ENCODE data around the gene CIAO2A.
"Not testable (repeated sequence)": the region's sequence is repeated elsewhere in the genome, so short reads cannot be mapped to it uniquely, and the experiment has no call there.

CIAO2A gene

GRCh38 chr15:64071931-64072765, 21.5 kb downstream of the CIAO2A start:
- peaks cover 14% of the 10 kb centered on the region for H3K36me3 Mint-ChIP-seq
- peaks cover 19% of the 10 kb centered on the region for H3K4me1 Mint-ChIP-seq
- CTCF ChIA-PET: interaction anchor here (0.9 to 1.3 kb wide), 4 partner anchors 21 to 462 kb away, joined by 4 to 5 read pairs (median 4); partner anchors contain the start of gene CIAO2A
- H3K4me3 Mint-ChIP-seq: no peak overlapping the region
- no peak overlapping the region for H3K27ac Mint-ChIP-seq
- H3K9me3 Mint-ChIP-seq: no peaks in the 10 kb centered on the region
- no peaks in the 10 kb centered on the region for H3K27me3 Mint-ChIP-seq
- DNase-seq: no peak

GRCh38 chr15:64070965-64071851, 22.4 kb downstream of the CIAO2A start:
- H3K27ac Mint-ChIP-seq: no peak overlapping the region
- no peak for DNase-seq
- peaks cover 17% of the 10 kb centered on the region for H3K4me1 Mint-ChIP-seq
- H3K27me3 Mint-ChIP-seq: no peaks in the 10 kb centered on the region
- CTCF ChIA-PET: interaction anchor here (0.7 to 5.9 kb wide), 6 partner anchors 22 to 461 kb away, joined by 3 to 114 read pairs (median 4); partner anchors contain the start of gene CIAO2A
- no peak overlapping the region for H3K4me3 Mint-ChIP-seq
- no peaks in the 10 kb centered on the region for H3K9me3 Mint-ChIP-seq
- H3K36me3 Mint-ChIP-seq: peaks cover 13% of the 10 kb centered on the region

GRCh38 chr15:64070106-64070505, 23.5 kb downstream of the CIAO2A start:
- no peak overlapping the region for H3K4me3 Mint-ChIP-seq
- H3K27ac Mint-ChIP-seq: no peak overlapping the region
- CTCF ChIA-PET: interaction anchor here (0.7 to 8.4 kb wide), 6 partner anchors 83 to 459 kb away, joined by 3 to 114 read pairs (median 20); no protein-coding TSS in a partner anchor
- no peaks in the 10 kb centered on the region for H3K9me3 Mint-ChIP-seq
- no peak for DNase-seq
- H3K36me3 Mint-ChIP-seq: peaks cover 11% of the 10 kb centered on the region
- H3K27me3 Mint-ChIP-seq: no peaks in the 10 kb centered on the region
- H3K4me1 Mint-ChIP-seq: peaks cover 15% of the 10 kb centered on the region

- H3K27me3 Mint-ChIP-seq: no peaks in the 10 kb centered on the region
- CTCF ChIA-PET: interaction anchor here (0.6 to 8.4 kb wide), 39 partner anchors 9 to 1238 kb away, joined by 3 to 114 read pairs (median 4); partner anchors contain the start of genes CIAO2A, DAPK2 and HERC1
- peaks cover 15% of the 10 kb centered on the region for H3K4me1 Mint-ChIP-seq
- no peak for DNase-seq
- no peaks in the 10 kb centered on the region for H3K9me3 Mint-ChIP-seq
- H3K27ac Mint-ChIP-seq: no peak overlapping the region
- peaks cover 9% of the 10 kb centered on the region for H3K36me3 Mint-ChIP-seq
- H3K4me3 Mint-ChIP-seq: no peak overlapping the region
These were observed 25.5 kb downstream of the CIAO2A start for GRCh38 chr15:64068133-64068532.

- Mint-ChIP-seq H3K27me3 (no peaks in the 10 kb centered on the region), H3K36me3 (peaks cover 6% of the 10 kb centered on the region), H3K4me1 (peaks cover 15% of the 10 kb centered on the region), H3K9me3 (no peaks in the 10 kb centered on the region), H3K27ac (no peak overlapping the region), H3K4me3 (no peak overlapping the region)
- peak; percentile 78 for DNase-seq
- CTCF ChIA-PET: interaction anchor here (0.6 to 8.4 kb wide), 39 partner anchors 9 to 789 kb away, joined by 3 to 114 read pairs (median 4); partner anchors contain the start of genes CIAO2A and DAPK2
These were observed 26.0 kb downstream of the CIAO2A start for GRCh38 chr15:64067564-64068030.

- H3K4me1 Mint-ChIP-seq: peaks cover 15% of the 10 kb centered on the region
- peaks cover 1% of the 10 kb centered on the region for H3K36me3 Mint-ChIP-seq
- no peak overlapping the region for H3K27ac Mint-ChIP-seq
- no peak for DNase-seq
- no peaks in the 10 kb centered on the region for H3K27me3 Mint-ChIP-seq
- CTCF ChIA-PET: interaction anchor here (0.8 to 8.4 kb wide), 13 partner anchors 20 to 775 kb away, joined by 3 to 114 read pairs (median 4); partner anchors contain the start of gene DAPK2
- no peaks in the 10 kb centered on the region for H3K9me3 Mint-ChIP-seq
- no peak overlapping the region for H3K4me3 Mint-ChIP-seq
These were observed 27.2 kb downstream of the CIAO2A start for GRCh38 chr15:64066451-64066850.

- no peak for DNase-seq
- H3K27me3 Mint-ChIP-seq: no peaks in the 10 kb centered on the region
- no peak overlapping the region for H3K4me3 Mint-ChIP-seq
- H3K4me1 Mint-ChIP-seq: no peaks in the 10 kb centered on the region
- CTCF ChIA-PET: interaction anchor here (1.0 kb wide), 1 partner anchor 451 kb away, joined by 3 read pairs; no protein-coding TSS in a partner anchor
- H3K27ac Mint-ChIP-seq: no peak overlapping the region
- H3K9me3 Mint-ChIP-seq: no peaks in the 10 kb centered on the region
- no peaks in the 10 kb centered on the region for H3K36me3 Mint-ChIP-seq
These were observed 32.9 kb downstream of the CIAO2A start for GRCh38 chr15:64060716-64061115.

- H3K4me3 Mint-ChIP-seq, DNase-seq, CTCF ChIA-PET, H3K36me3 Mint-ChIP-seq, H3K4me1 Mint-ChIP-seq, H3K27me3 Mint-ChIP-seq, H3K27ac Mint-ChIP-seq, H3K9me3 Mint-ChIP-seq: not testable (repeated sequence)
These were observed 34.5 kb downstream of the CIAO2A start for GRCh38 chr15:64059104-64059503.

- Mint-ChIP-seq H3K4me3 (no peak overlapping the region), H3K27me3 (peaks cover 6% of the 10 kb centered on the region), H3K36me3 (no peaks in the 10 kb centered on the region), H3K9me3 (no peaks in the 10 kb centered on the region), H3K27ac (no peak overlapping the region), H3K4me1 (no peaks in the 10 kb centered on the region)
- CTCF ChIA-PET: no interaction called here
- DNase-seq: no peak
These were observed 35.4 kb downstream of the CIAO2A start for GRCh38 chr15:64058279-64058678.

- H3K27ac Mint-ChIP-seq, DNase-seq, H3K9me3 Mint-ChIP-seq, H3K4me1 Mint-ChIP-seq, H3K36me3 Mint-ChIP-seq, H3K4me3 Mint-ChIP-seq: not testable (repeated sequence)
- peaks cover 19% of the 10 kb centered on the region for H3K27me3 Mint-ChIP-seq
- CTCF ChIA-PET: interaction anchor here (1.0 to 1.2 kb wide), 2 partner anchors 14 to 21 kb away, joined by 3 read pairs; no protein-coding TSS in a partner anchor
These were observed 40.0 kb downstream of the CIAO2A start for GRCh38 chr15:64053674-64054073.

- no peaks in the 10 kb centered on the region for H3K9me3 Mint-ChIP-seq
- H3K27me3 Mint-ChIP-seq: peaks cover 26% of the 10 kb centered on the region
- H3K27ac Mint-ChIP-seq: no peak overlapping the region
- H3K4me3 Mint-ChIP-seq: no peak overlapping the region
- CTCF ChIA-PET: interaction anchor here (1.2 kb wide), 1 partner anchor 15 kb away, joined by 3 read pairs; no protein-coding TSS in a partner anchor
- no peaks in the 10 kb centered on the region for H3K36me3 Mint-ChIP-seq
- DNase-seq: no peak
- no peaks in the 10 kb centered on the region for H3K4me1 Mint-ChIP-seq
These were observed 40.6 kb downstream of the CIAO2A start for GRCh38 chr15:64052925-64053491.

GRCh38 chr15:64051407-64052259, 42.0 kb downstream of the CIAO2A start:
- Mint-ChIP-seq H3K4me3 (no peak overlapping the region), H3K4me1 (peaks cover 3% of the 10 kb centered on the region), H3K27ac (no peak overlapping the region), H3K27me3 (peaks cover 40% of the 10 kb centered on the region), H3K9me3 (no peaks in the 10 kb centered on the region), H3K36me3 (no peaks in the 10 kb centered on the region)
- no peak for DNase-seq
- CTCF ChIA-PET: interaction anchor here (0.7 to 1.2 kb wide), 3 partner anchors 107 to 299 kb away, joined by 3 to 4 read pairs (median 3); no protein-coding TSS in a partner anchor

GRCh38 chr15:64051093-64051402, 42.6 kb downstream of the CIAO2A start:
- Mint-ChIP-seq H3K36me3 (no peaks in the 10 kb centered on the region), H3K27ac (no peak overlapping the region), H3K9me3 (no peaks in the 10 kb centered on the region), H3K27me3 (peaks cover 42% of the 10 kb centered on the region), H3K4me3 (no peak overlapping the region), H3K4me1 (peaks cover 4% of the 10 kb centered on the region)
- CTCF ChIA-PET: interaction anchor here (0.7 to 1.4 kb wide), 2 partner anchors 16 to 131 kb away, joined by 3 to 5 read pairs; no protein-coding TSS in a partner anchor
- DNase-seq: no peak

Measured in activated naive CD4-positive, alpha-beta T cell treated with anti-CD3 and anti-CD28 coated beads, Interleukin-2, amount 10 ng/mL, durations not matched to agents 7 days and 5 days (primary cell).